Endothelial cell of umbilical vein (primary cell): ENCODE measurements around the gene GMCL2. TPM values are rescaled to one million over a fixed set of nuclear protein-coding genes. Genes with fewer than 3 reads are reported as not detected.

Experiments used
- BruUV-seq: library from RNA; stranded (reverse); fragments of 400-500 nt; replicated peaks from 2 replicates; lab custom pipeline; 2021; lab: Mats Ljungman, UMichigan
- CTCF ChIA-PET: fragments of 300-600, 350-600 bp; sonication (Branson Sonifier 250); formaldehyde crosslinking; loops from one replicate; lab custom pipeline; 2021; ENCODE audit warnings: antibody characterized with exemption, inconsistent platforms; lab: Charles Lee
- POLR2A ChIA-PET: fragments of 300-600, 350-600 bp; sonication (Branson Sonifier 250); formaldehyde crosslinking; loops from one replicate; lab custom pipeline; 2021; ENCODE audit warnings: antibody characterized with exemption, inconsistent platforms; lab: Charles Lee
- DNase-seq: peaks from one replicate; pipeline ENCODE4 v3.0.0-alpha.2; 2011; ENCODE audit warnings: low read depth, low spot score
- FAIRE-seq: peaks from 2 replicates; lab custom pipeline; 2011; peaks lifted over from hg19 to GRCh38; lab: Jason Lieb, UNC
- H2AFZ ChIP-seq: 2 replicates; pipeline ENCODE4 v1.6.0; 2012; ENCODE audit warnings: low read depth, low read length, control low read depth, inconsistent platforms
- H3K27ac ChIP-seq: 2 replicates; pipeline ENCODE4 v1.5.1; 2011; ENCODE audit warnings: low read depth, mild to moderate bottlenecking, control low read depth, low read length, moderate library complexity; ENCODE audit not compliant: insufficient read depth
- H3K27me3 ChIP-seq, 2 experiments: 2 replicates each; pipeline versions ENCODE4 v1.6.0 to v1.6.1; 2011; ENCODE audit warnings: low read length in 2 of 2, mixed read lengths in 1 of 2; ENCODE audit not compliant: control insufficient read depth in 2 of 2, insufficient read depth in 2 of 2
- H3K36me3 ChIP-seq, 2 experiments: 2 replicates in 1 of 2; 3 replicates in 1 of 2; pipeline ENCODE4 v1.5.1; 2011; ENCODE audit warnings: low read length in 2 of 2, mild to moderate bottlenecking in 1 of 2, moderate library complexity in 1 of 2; ENCODE audit not compliant: control insufficient read depth in 2 of 2, insufficient read depth in 2 of 2; ENCODE audit errors: extremely low read depth in 1 of 2
- H3K4me1 ChIP-seq: 3 replicates; pipeline ENCODE4 v1.5.1; 2011; ENCODE audit warnings: mild to moderate bottlenecking, low read length; ENCODE audit not compliant: control insufficient read depth, insufficient read depth; ENCODE audit errors: extremely low read depth
- H3K4me2 ChIP-seq: 2 replicates; pipeline ENCODE4 v1.6.1; 2011; ENCODE audit warnings: low read length, control low read depth, mixed read lengths; ENCODE audit not compliant: insufficient read depth
- H3K4me3 ChIP-seq, 3 experiments: fragments of 200-600 bp in 1 of 3; sonication (generic), shearing (Covaris generic) in 1 of 3; replicated peaks in 1 of 3; 2 replicates each; pipeline ENCODE4 v1.5.1; 2011 to 2016; ENCODE audit warnings: control low read depth in 3 of 3, low read length in 3 of 3, mild to moderate bottlenecking in 2 of 3, inconsistent platforms in 1 of 3, low read depth in 1 of 3, moderate library complexity in 1 of 3; ENCODE audit not compliant: insufficient read depth in 1 of 3
- H3K79me2 ChIP-seq: 2 replicates; pipeline ENCODE4 v1.6.0; 2012; ENCODE audit warnings: low read length, inconsistent platforms; ENCODE audit not compliant: control insufficient read depth, insufficient read depth
- H3K9ac ChIP-seq: replicated peaks from 2 replicates; pipeline ENCODE3; 2011; ENCODE audit warnings: low read length, control low read depth; ENCODE audit not compliant: insufficient read depth; ENCODE audit errors: extremely low read depth
- H3K9me1 ChIP-seq: replicated peaks from 3 replicates; pipeline ENCODE4 v1.6.0; 2011; ENCODE audit warnings: mild to moderate bottlenecking, low read length; ENCODE audit not compliant: control insufficient read depth, insufficient read depth; ENCODE audit errors: extremely low read depth
- H3K9me3 ChIP-seq: replicated peaks from 2 replicates; pipeline ENCODE4 v1.5.1; 2012; ENCODE audit warnings: low read length, inconsistent platforms; ENCODE audit not compliant: control insufficient read depth, insufficient read depth
- H4K20me1 ChIP-seq: replicated peaks from 2 replicates; pipeline ENCODE3; 2011; ENCODE audit warnings: mild to moderate bottlenecking, low read length; ENCODE audit not compliant: control insufficient read depth, insufficient read depth; ENCODE audit errors: extremely low read depth
- EZH2 ChIP-seq: IDR thresholded peaks from 2 replicates; pipeline ENCODE4 v1.6.1; 2012; ENCODE audit warnings: borderline replicate concordance, low read depth, mild to moderate bottlenecking, moderate library complexity, low read length, inconsistent platforms; ENCODE audit not compliant: severe bottlenecking
- GATA2 ChIP-seq: IDR thresholded peaks from 2 replicates; pipeline ENCODE4 v1.7.0; 2011; ENCODE audit warnings: low read depth, mild to moderate bottlenecking, moderate library complexity, mixed read lengths, low read length; ENCODE audit not compliant: insufficient read length, insufficient read depth
- JUN ChIP-seq: IDR thresholded peaks from 2 replicates; pipeline ENCODE4 v1.6.1; 2011; ENCODE audit warnings: borderline replicate concordance, low read depth; ENCODE audit not compliant: insufficient read length, insufficient read depth
- MYC ChIP-seq: IDR thresholded peaks from one replicate; pipeline ENCODE4 v1.6.1; 2011; ENCODE audit warnings: mild to moderate bottlenecking, low read depth, low read length
- POLR2A ChIP-seq: IDR thresholded peaks from 2 replicates; pipeline ENCODE4 v1.6.1; 2012; ENCODE audit warnings: low read depth, mild to moderate bottlenecking, control low read depth, low read length
- POLR2AphosphoS5 ChIP-seq: IDR thresholded peaks from 2 replicates; pipeline ENCODE4 v1.6.1; 2012; ENCODE audit warnings: low read depth, mild to moderate bottlenecking, control low read depth, low read length, moderate library complexity; ENCODE audit not compliant: insufficient read depth
- dilution Hi-C: fragments of 300-500 bp; cut with MboI; formaldehyde crosslinking; loops from one replicate; pipeline ENCODE4 v1.15.0; 2019; ENCODE audit warnings: low sequenced_read_pairs; ENCODE audit not compliant: extremely low pct_ligation_motif_present
- intact Hi-C: fragments of 100-400 bp; cut with micrococcal nuclease; formaldehyde crosslinking; loops from one replicate; pipeline ENCODE4 v1.10.0; 2022
- polyA plus RNA-seq, 4 experiments: library from polyadenylated mRNA; depleted of rRNA in 3 of 4; stranded (reverse) in 3 of 4; unstranded in 1 of 4; fragments of >200 nt; gene quantifications; 2 replicates each; pipeline versions ENCODE4 v1.2.1 to v1.2.3, GENCODE V29; 2011 to 2012; ENCODE audit warnings: missing spikeins in 1 of 4
- total RNA-seq: library from RNA; stranded (reverse); gene quantifications from 2 replicates; pipeline ENCODE4 v1.2.3, GENCODE V29; 2021

Gene GMCL2
- total and polyA plus RNA-seq, 2 donors (not counting 3 experiments of a cell fraction or from before 2014, with no cell fraction given): not detected

GRCh38 chr5:178201221-178201926 lies 14.2 kb upstream of the GMCL2 start:
- H3K4me1 ChIP-seq: peaks cover 9% of the 10 kb centered on the region
- no peak overlapping the region for H3K4me2 ChIP-seq
- H3K9me1 ChIP-seq: no peaks in the 10 kb centered on the region
- no peak for TF ChIP-seq GATA2
- no peak for TF ChIP-seq POLR2AphosphoS5
- TF ChIP-seq JUN: no peak
- TF ChIP-seq MYC: no peak
- dilution Hi-C loops (no loop called here), intact Hi-C loops (no loop called here)
- no TSS peak for BruUV-seq
- peaks cover 23% of the 10 kb centered on the region for H3K79me2 ChIP-seq
- no peaks in the 10 kb centered on the region for H3K27me3 ChIP-seq
- FAIRE-seq (no peak), DNase-seq (no peak)
- no peaks in the 10 kb centered on the region for H3K9me3 ChIP-seq
- no peak overlapping the region for H2AFZ ChIP-seq
- ChIA-PET CTCF (interaction anchor here (1.0 to 1.4 kb wide), 3 partner anchors 9 to 126 kb away, joined by 3 read pairs; no protein-coding TSS in a partner anchor), POLR2A (no interaction called here)
- H3K36me3 ChIP-seq: peaks cover 0 to under 1% of the 10 kb centered on the region in 2 experiments
- H3K27ac ChIP-seq: no peak overlapping the region
- no peak overlapping the region for H3K9ac ChIP-seq
- H3K4me3 ChIP-seq: no peak overlapping the region
- no peaks in the 10 kb centered on the region for H4K20me1 ChIP-seq

GRCh38 chr5:178199581-178200434 lies 12.6 kb upstream of the GMCL2 start:
- Histone ChIP-seq H3K9me3 (no peaks in the 10 kb centered on the region), H2AFZ (no peak overlapping the region), H3K4me2 (no peak overlapping the region), H3K9me1 (no peaks in the 10 kb centered on the region), H3K27me3 (peaks cover 0 to under 1% of the 10 kb centered on the region in 2 experiments), H3K9ac (no peak overlapping the region), H3K79me2 (peaks cover 7% of the 10 kb centered on the region), H3K36me3 (no peaks in the 10 kb centered on the region), H3K4me3 (no peak overlapping the region), H4K20me1 (no peaks in the 10 kb centered on the region), H3K4me1 (peaks cover 4% of the 10 kb centered on the region), H3K27ac (no peak overlapping the region)
- intact Hi-C loops: no loop called here
- POLR2A ChIA-PET: no interaction called here
- no peak for FAIRE-seq
- TF ChIP-seq POLR2AphosphoS5 (no peak), MYC (no peak), EZH2 (no peak), POLR2A (no peak), GATA2 (no peak), JUN (no peak)
- DNase-seq: no peak
- CTCF ChIA-PET: no interaction called here
- dilution Hi-C loops: no loop called here
- BruUV-seq: no TSS peak
